IMR-90 (cell line): ENCODE data around the gene KCNQ5. TPM values are rescaled to one million over a fixed set of nuclear protein-coding genes. Genes with fewer than 3 reads are reported as not detected.

Source experiments
- ATAC-seq: fragments of 200-7000 bp; cut with Tn5 transposase; 2 replicates; pipeline ENCODE4 v1.9.1; 2020; ENCODE audit warnings: low read depth, mild to moderate bottlenecking, moderate library complexity
- BruUV-seq: library from RNA; stranded (reverse); fragments of 400-500 nt; replicated peaks from 2 replicates; lab custom pipeline; 2021; lab: Mats Ljungman, UMichigan
- CTCF ChIA-PET: fragments of 300-600 bp; formaldehyde crosslinking; extraction: SDS; loops from one replicate; lab custom pipeline; 2021; ENCODE audit warnings: antibody characterized with exemption; lab: Yijun Ruan, JAX
- POLR2A ChIA-PET: fragments of 300-600 bp; sonication (Branson Sonifier 250); formaldehyde crosslinking; loops from one replicate; lab custom pipeline; 2022; ENCODE audit warnings: antibody characterized with exemption; ENCODE audit not compliant: unreplicated experiment; lab: Charles Lee
- DNase-seq: peaks from one replicate; pipeline ENCODE4 v3.0.0; 2013
- H2AFZ ChIP-seq: replicated peaks from 2 replicates; pipeline ENCODE3; 2013; ENCODE audit warnings: low read length, mild to moderate bottlenecking; ENCODE audit not compliant: poor library complexity
- H2AK5ac ChIP-seq: 2 replicates; pipeline ENCODE4 v1.6.1; 2013; ENCODE audit warnings: low read depth, low read length, inconsistent platforms
- H2AK9ac ChIP-seq: replicated peaks from 2 replicates; pipeline ENCODE3; 2013; ENCODE audit warnings: mild to moderate bottlenecking, low read depth, low read length, moderate library complexity; ENCODE audit not compliant: poor library complexity
- H2BK120ac ChIP-seq: 2 replicates; pipeline ENCODE4 v1.6.1; 2013; ENCODE audit warnings: low read depth, low read length, inconsistent platforms
- H2BK15ac ChIP-seq: 3 replicates; pipeline ENCODE4 v1.6.1; 2013; ENCODE audit warnings: low read depth, low read length, inconsistent platforms
- H2BK20ac ChIP-seq: 2 replicates; pipeline ENCODE4 v1.6.1; 2013; ENCODE audit warnings: low read depth, mild to moderate bottlenecking, inconsistent platforms, low read length, moderate library complexity
- H2BK5ac ChIP-seq: 2 replicates; pipeline ENCODE4 v1.6.1; 2013; ENCODE audit warnings: mild to moderate bottlenecking, low read depth, low read length, inconsistent platforms; ENCODE audit not compliant: poor library complexity, severe bottlenecking
- H3K14ac ChIP-seq: replicated peaks from 2 replicates; pipeline ENCODE4 v1.6.1; 2013; ENCODE audit warnings: low read depth, low read length, inconsistent platforms
- H3K18ac ChIP-seq: 2 replicates; pipeline ENCODE4 v1.6.1; 2013; ENCODE audit warnings: low read depth, low read length, control low read depth
- H3K23ac ChIP-seq: 2 replicates; pipeline ENCODE4 v1.6.1; 2013; ENCODE audit warnings: low read depth, low read length, inconsistent platforms
- H3K27ac ChIP-seq: 2 replicates; pipeline ENCODE4 v1.5.1; 2013; ENCODE audit warnings: mild to moderate bottlenecking, control low read depth, low read length; ENCODE audit not compliant: insufficient read depth
- H3K27me3 ChIP-seq: 2 replicates; pipeline ENCODE4 v1.6.1; 2013; ENCODE audit warnings: low read length; ENCODE audit not compliant: control insufficient read depth, insufficient read depth
- H3K36me3 ChIP-seq: 2 replicates; pipeline ENCODE4 v1.6.1; 2013; ENCODE audit warnings: low read length, mixed read lengths; ENCODE audit not compliant: control insufficient read depth, insufficient read depth
- H3K4ac ChIP-seq: 2 replicates; pipeline ENCODE4 v1.6.1; 2013; ENCODE audit warnings: low read depth, low read length, inconsistent platforms
- H3K4me1 ChIP-seq: 2 replicates; pipeline ENCODE4 v1.6.1; 2013; ENCODE audit warnings: low read length, mixed read lengths; ENCODE audit not compliant: control insufficient read depth, insufficient read depth
- H3K4me2 ChIP-seq: 2 replicates; pipeline ENCODE4 v1.6.1; 2013; ENCODE audit warnings: low read depth, mild to moderate bottlenecking, control low read depth, low read length, moderate library complexity
- H3K4me3 ChIP-seq: 2 replicates; pipeline ENCODE4 v1.5.1; 2013; ENCODE audit warnings: low read depth, mild to moderate bottlenecking, control low read depth, low read length, moderate library complexity; ENCODE audit not compliant: insufficient read depth
- H3K56ac ChIP-seq: 2 replicates; pipeline ENCODE4 v1.6.1; 2013; ENCODE audit warnings: low read length, inconsistent platforms; ENCODE audit not compliant: insufficient read depth; ENCODE audit errors: extremely low read depth
- H3K79me1 ChIP-seq, 2 experiments: 2 replicates each; pipeline ENCODE4 v1.6.1; 2013; ENCODE audit warnings: low read length in 2 of 2, inconsistent platforms in 1 of 2, low read depth in 1 of 2
- H3K9ac ChIP-seq: 2 replicates; pipeline ENCODE4 v1.6.1; 2013; ENCODE audit warnings: low read depth, low read length, control low read depth
- H3K9me1 ChIP-seq: 2 replicates; pipeline ENCODE4 v1.6.1; 2013; ENCODE audit warnings: low read length, inconsistent platforms; ENCODE audit not compliant: insufficient read depth
- H3K9me3 ChIP-seq: 2 replicates; pipeline ENCODE4 v1.6.1; 2013; ENCODE audit warnings: low read length; ENCODE audit not compliant: control insufficient read depth, insufficient read depth
- H4K20me1 ChIP-seq: 2 replicates; pipeline ENCODE4 v1.6.1; 2013; ENCODE audit warnings: low read length, inconsistent platforms; ENCODE audit not compliant: insufficient read depth
- H4K5ac ChIP-seq: 2 replicates; pipeline ENCODE4 v1.6.1; 2013; ENCODE audit warnings: mild to moderate bottlenecking, low read depth, low read length, control low read depth
- H4K8ac ChIP-seq, 2 experiments: 2 replicates each; pipeline ENCODE4 v1.6.1; 2013; ENCODE audit warnings: low read depth in 2 of 2, low read length in 2 of 2, control low read depth in 1 of 2, inconsistent platforms in 1 of 2
- H4K91ac ChIP-seq: 2 replicates; pipeline ENCODE4 v1.6.1; 2013; ENCODE audit warnings: low read depth, low read length, inconsistent platforms; ENCODE audit not compliant: insufficient read depth
- BHLHE40 ChIP-seq: fragments of 150-350 bp; IDR thresholded peaks from 2 replicates; pipeline ENCODE4 v1.6.1; 2016; ENCODE audit warnings: mild to moderate bottlenecking, low read depth, low read length
- CEBPB ChIP-seq: IDR thresholded peaks from 2 replicates; pipeline ENCODE4 v1.6.1; 2012; ENCODE audit warnings: low read depth, low read length, improper control_type of control experiment
- CHD1 ChIP-seq: IDR thresholded peaks from 2 replicates; pipeline ENCODE4 v1.6.1; 2012; ENCODE audit warnings: low read depth, low read length, improper control_type of control experiment
- FOS ChIP-seq: fragments of 150-350 bp; IDR thresholded peaks from 2 replicates; pipeline ENCODE4 v1.6.1; 2016; ENCODE audit warnings: low read depth, low read length
- MAFK ChIP-seq: IDR thresholded peaks from 2 replicates; pipeline ENCODE4 v1.6.1; 2012; ENCODE audit warnings: low read depth, low read length, improper control_type of control experiment
- MAZ ChIP-seq: IDR thresholded peaks from 2 replicates; pipeline ENCODE4 v1.6.1; 2012; ENCODE audit warnings: low read depth, mild to moderate bottlenecking, low read length, improper control_type of control experiment, moderate library complexity, borderline replicate concordance
- MXI1 ChIP-seq: IDR thresholded peaks from 2 replicates; pipeline ENCODE4 v1.6.1; 2012; ENCODE audit warnings: low read depth, mild to moderate bottlenecking, low read length, moderate library complexity, borderline replicate concordance
- POLR2A ChIP-seq: IDR thresholded peaks from 2 replicates; pipeline ENCODE4 v1.6.1; 2012; ENCODE audit warnings: mild to moderate bottlenecking, low read depth, low read length
- RAD21 ChIP-seq: IDR thresholded peaks from 2 replicates; pipeline ENCODE4 v1.6.1; 2012; ENCODE audit warnings: low read length, improper control_type of control experiment
- RCOR1 ChIP-seq: IDR thresholded peaks from 2 replicates; pipeline ENCODE4 v1.6.1; 2012; ENCODE audit warnings: mild to moderate bottlenecking, low read length, improper control_type of control experiment; ENCODE audit not compliant: insufficient replicate concordance
- RFX5 ChIP-seq: IDR thresholded peaks from 2 replicates; pipeline ENCODE4 v1.8.0; 2012; ENCODE audit warnings: low read depth, mild to moderate bottlenecking, low read length, moderate library complexity
- SMC3 ChIP-seq: fragments of 150-350 bp; IDR thresholded peaks from 2 replicates; pipeline ENCODE4 v1.6.1; 2016; ENCODE audit warnings: low read depth, mild to moderate bottlenecking, antibody characterized with exemption, low read length, moderate library complexity
- WGBS, 2 experiments: methylation state at CpG; one replicate each; pipeline versions ENCODE4 v1.1.5 to v1.1.7; 2013; ENCODE audit warnings: missing lambda C conversion rate in 2 of 2; ENCODE audit not compliant: insufficient read length in 1 of 2; ENCODE audit errors: extremely low coverage in 2 of 2; 5-methylcytosine and 5-hydroxymethylcytosine counted together
- dilution Hi-C: fragments of 300-500 bp; cut with HindIII; formaldehyde crosslinking; loops from one replicate; pipeline ENCODE4 v1.14.3; 2018; ENCODE audit warnings: low sequenced_read_pairs; ENCODE audit not compliant: unreplicated experiment
- in situ Hi-C: fragments of 300-500 bp; cut with MboI; formaldehyde crosslinking; loops from 3 replicates; pipeline ENCODE4 v1.14.3; 2019; ENCODE audit warnings: low sequenced_read_pairs, inconsistent platforms, mixed read lengths
- intact Hi-C: fragments of 100-400 bp; cut with micrococcal nuclease; formaldehyde crosslinking; loops from 2 replicates; pipeline ENCODE4 v1.10.0; 2022
- polyA plus RNA-seq, 3 experiments: library from polyadenylated mRNA; depleted of rRNA; stranded (reverse); fragments of >200 nt; gene quantifications; 2 replicates each; pipeline ENCODE4 v1.2.3, GENCODE V29; 2012; ENCODE audit warnings: low replicate concordance in 1 of 3
- total RNA-seq: library from RNA; depleted of rRNA; stranded (reverse); fragments of >200 nt; gene quantifications from 2 replicates; pipeline ENCODE4 v1.2.3, GENCODE V29; 2012
- TF ChIP-seq, protein P1 (sequence below): fragments of 150-350 bp; IDR thresholded peaks from 2 replicates; pipeline ENCODE4 v1.6.1; 2016; ENCODE audit warnings: low read depth, mild to moderate bottlenecking, low read length, moderate library complexity, borderline replicate concordance
- TF ChIP-seq, protein P2 (sequence below): conservative IDR thresholded peaks from 2 replicates; pipeline ENCODE4 v1.5.1; 2012; ENCODE audit warnings: mild to moderate bottlenecking, low read depth, low read length, improper control_type of control experiment
- TF ChIP-seq, protein P3 (sequence below): fragments of 150-350 bp; IDR thresholded peaks from 2 replicates; pipeline ENCODE4 v1.6.1; 2017; ENCODE audit warnings: mild to moderate bottlenecking, antibody characterized with exemption, low read length, low read depth

Gene KCNQ5
- total and polyA plus RNA-seq, 2 of the 4 experiments (the other 2 are of a cell fraction), result 0.75 to 1.3 TPM

DNA sequence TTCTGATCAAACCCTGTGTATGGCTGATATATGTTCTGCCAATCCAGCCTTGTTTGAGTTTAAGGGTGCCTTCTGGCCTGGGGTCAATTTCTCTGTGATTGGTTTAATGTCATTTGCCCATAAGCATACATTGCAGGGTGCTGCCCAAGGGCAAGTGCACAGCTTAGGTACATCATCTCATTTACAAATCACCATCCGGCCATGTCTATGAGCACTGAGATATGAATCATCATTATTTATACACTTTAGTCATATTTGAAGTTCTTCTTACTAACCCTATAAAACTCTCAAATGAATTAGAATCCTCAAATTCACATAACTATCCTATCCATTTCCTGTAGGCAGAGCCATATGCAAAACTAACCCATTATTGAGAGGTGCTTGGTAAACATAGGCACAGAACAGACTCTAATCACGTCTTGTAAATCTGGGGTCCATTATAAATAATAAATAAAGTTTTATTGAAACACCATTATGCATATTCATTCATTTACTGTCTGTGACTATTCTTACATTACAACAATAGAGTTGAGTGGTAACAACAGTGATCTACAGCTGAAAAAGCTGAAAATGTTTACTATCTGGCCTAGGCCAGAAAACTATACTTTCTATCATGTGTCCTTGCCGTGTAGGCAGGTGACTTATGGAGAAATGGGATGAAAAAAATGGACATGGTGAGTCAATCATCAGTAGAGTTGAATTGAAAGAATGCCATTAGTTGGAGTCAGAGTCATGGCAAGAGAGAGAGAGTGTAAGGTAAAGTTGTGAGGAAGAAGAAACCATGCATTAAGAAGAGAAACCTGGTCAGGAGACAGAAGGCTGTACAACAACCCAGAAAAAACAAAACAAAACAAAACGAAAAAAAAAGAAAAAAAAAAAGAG is 25.0 kb downstream of the KCNQ5 start:
- Histone ChIP-seq H3K4me2 (no peak overlapping the region), H3K9me3 (no peaks in the 10 kb centered on the region), H4K91ac (no peak overlapping the region), H4K8ac (no peak overlapping the region), H2AFZ (no peak overlapping the region), H3K79me1 (0 out of 4 replicates have a peak, but pooled peaks cover 0 to 2% of the 10 kb centered on the region in 2 experiments), H2BK15ac (no peak overlapping the region), H2AK9ac (no peak overlapping the region), H4K5ac (no peak overlapping the region), H4K20me1 (no peaks in the 10 kb centered on the region), H3K4me3 (no peak overlapping the region), H2BK120ac (no peak overlapping the region), H2BK20ac (no peak overlapping the region), H2BK5ac (no peak overlapping the region), H3K23ac (no peak overlapping the region), H2AK5ac (no peak overlapping the region), H3K36me3 (no peaks in the 10 kb centered on the region), H3K27ac (no peak overlapping the region), H3K4ac (no peak overlapping the region), H3K9ac (no peak overlapping the region), H3K27me3 (no peaks in the 10 kb centered on the region), H3K9me1 (no peaks in the 10 kb centered on the region), H3K4me1 (peaks cover 3% of the 10 kb centered on the region; the same call in 1 of the 2 replicates), H3K56ac (no peak overlapping the region), H3K18ac (no peak overlapping the region), H3K14ac (no peak overlapping the region)
- no TSS peak for BruUV-seq
- ATAC-seq (no peak), DNase-seq (peak; percentile 15)
- whole genome bisulfite sequencing, 2 experiments, result 60% methylated on average over 1 of the region's 4 CpGs; no CpG with 5 or more reads in 1 of the 2 experiments
- intact Hi-C loops, result no loop called here
- ChIA-PET POLR2A (no interaction called here), CTCF (no interaction called here)
- dilution Hi-C loops, result no loop called here
- in situ Hi-C loops, result no loop called here
- TF ChIP-seq, protein P1, sequence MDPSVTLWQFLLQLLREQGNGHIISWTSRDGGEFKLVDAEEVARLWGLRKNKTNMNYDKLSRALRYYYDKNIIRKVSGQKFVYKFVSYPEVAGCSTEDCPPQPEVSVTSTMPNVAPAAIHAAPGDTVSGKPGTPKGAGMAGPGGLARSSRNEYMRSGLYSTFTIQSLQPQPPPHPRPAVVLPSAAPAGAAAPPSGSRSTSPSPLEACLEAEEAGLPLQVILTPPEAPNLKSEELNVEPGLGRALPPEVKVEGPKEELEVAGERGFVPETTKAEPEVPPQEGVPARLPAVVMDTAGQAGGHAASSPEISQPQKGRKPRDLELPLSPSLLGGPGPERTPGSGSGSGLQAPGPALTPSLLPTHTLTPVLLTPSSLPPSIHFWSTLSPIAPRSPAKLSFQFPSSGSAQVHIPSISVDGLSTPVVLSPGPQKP, result no peak
- TF ChIP-seq BHLHE40, result no peak
- TF ChIP-seq RAD21, result no peak
- TF ChIP-seq CEBPB, result no peak
- TF ChIP-seq MAFK, result no peak
- no peak for TF ChIP-seq MXI1
- no peak for TF ChIP-seq POLR2A
- TF ChIP-seq FOS, result no peak
- TF ChIP-seq SMC3, result no peak
- no peak for TF ChIP-seq MAZ
- TF ChIP-seq RCOR1, result no peak
- TF ChIP-seq, protein P2, sequence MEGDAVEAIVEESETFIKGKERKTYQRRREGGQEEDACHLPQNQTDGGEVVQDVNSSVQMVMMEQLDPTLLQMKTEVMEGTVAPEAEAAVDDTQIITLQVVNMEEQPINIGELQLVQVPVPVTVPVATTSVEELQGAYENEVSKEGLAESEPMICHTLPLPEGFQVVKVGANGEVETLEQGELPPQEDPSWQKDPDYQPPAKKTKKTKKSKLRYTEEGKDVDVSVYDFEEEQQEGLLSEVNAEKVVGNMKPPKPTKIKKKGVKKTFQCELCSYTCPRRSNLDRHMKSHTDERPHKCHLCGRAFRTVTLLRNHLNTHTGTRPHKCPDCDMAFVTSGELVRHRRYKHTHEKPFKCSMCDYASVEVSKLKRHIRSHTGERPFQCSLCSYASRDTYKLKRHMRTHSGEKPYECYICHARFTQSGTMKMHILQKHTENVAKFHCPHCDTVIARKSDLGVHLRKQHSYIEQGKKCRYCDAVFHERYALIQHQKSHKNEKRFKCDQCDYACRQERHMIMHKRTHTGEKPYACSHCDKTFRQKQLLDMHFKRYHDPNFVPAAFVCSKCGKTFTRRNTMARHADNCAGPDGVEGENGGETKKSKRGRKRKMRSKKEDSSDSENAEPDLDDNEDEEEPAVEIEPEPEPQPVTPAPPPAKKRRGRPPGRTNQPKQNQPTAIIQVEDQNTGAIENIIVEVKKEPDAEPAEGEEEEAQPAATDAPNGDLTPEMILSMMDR, result no peak
- TF ChIP-seq, protein P3, sequence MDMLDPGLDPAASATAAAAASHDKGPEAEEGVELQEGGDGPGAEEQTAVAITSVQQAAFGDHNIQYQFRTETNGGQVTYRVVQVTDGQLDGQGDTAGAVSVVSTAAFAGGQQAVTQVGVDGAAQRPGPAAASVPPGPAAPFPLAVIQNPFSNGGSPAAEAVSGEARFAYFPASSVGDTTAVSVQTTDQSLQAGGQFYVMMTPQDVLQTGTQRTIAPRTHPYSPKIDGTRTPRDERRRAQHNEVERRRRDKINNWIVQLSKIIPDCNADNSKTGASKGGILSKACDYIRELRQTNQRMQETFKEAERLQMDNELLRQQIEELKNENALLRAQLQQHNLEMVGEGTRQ, result no peak
- TF ChIP-seq RFX5, result no peak
- no peak for TF ChIP-seq CHD1
